HG02943 (cell line): ENCODE data around the gene STRADB.
A peak's percentile ranks its signal among the peaks of the same experiment; 100 is the strongest.
"Not testable (repeated sequence)": the region's sequence is repeated elsewhere in the genome, so short reads cannot be mapped to it uniquely, and the experiment has no call there.

Source experiments
- ATAC-seq: cut with Tn5 transposase; IDR thresholded peaks from one replicate; pipeline ENCODE4 v1.9.1; 2021; ENCODE audit warnings: mild to moderate bottlenecking, low read depth, moderate library complexity; ENCODE audit not compliant: unreplicated experiment

Gene STRADB

GRCh38 chr2:201429835-201430234, 21.7 kb upstream of the STRADB start:
- not testable (repeated sequence) for ATAC-seq

GRCh38 chr2:201430322-201430721, 21.2 kb upstream of the STRADB start:
- ATAC-seq, result not testable (repeated sequence)

GRCh38 chr2:201430839-201431238, 20.7 kb upstream of the STRADB start:
- no peak for ATAC-seq

GRCh38 chr2:201432038-201432620, 19.4 kb upstream of the STRADB start:
- no peak for ATAC-seq

- ATAC-seq, result no peak
Measured at GRCh38 chr2:201432621-201433393, 18.7 kb upstream of the STRADB start.

- no peak for ATAC-seq
Measured at GRCh38 chr2:201433394-201433995, 18.0 kb upstream of the STRADB start.

GRCh38 chr2:201436141-201436540, 15.4 kb upstream of the STRADB start:
- no peak for ATAC-seq

GRCh38 chr2:201439336-201439922, 12.1 kb upstream of the STRADB start:
- ATAC-seq, result not testable (repeated sequence)

- no peak for ATAC-seq
Measured at GRCh38 chr2:201440182-201440581, 11.4 kb upstream of the STRADB start.

GRCh38 chr2:201441409-201441808, 10.1 kb upstream of the STRADB start:
- ATAC-seq, result no peak

GRCh38 chr2:201444746-201445465, 6.6 kb upstream of the STRADB start:
- no peak for ATAC-seq

- ATAC-seq, result no peak
Measured at GRCh38 chr2:201447086-201447485, 4.5 kb upstream of the STRADB start.

GRCh38 chr2:201448061-201448460, 3.5 kb upstream of the STRADB start:
- ATAC-seq, result no peak

GRCh38 chr2:201448701-201449100, 2.8 kb upstream of the STRADB start:
- no peak for ATAC-seq

- ATAC-seq, result peak; percentile 23
Measured at GRCh38 chr2:201450954-201451291, 617 bp upstream of the STRADB start.

GRCh38 chr2:201452058-201452921, 750 bp downstream of the STRADB start:
- peak; percentile 27 for ATAC-seq

- ATAC-seq, result no peak
Measured at GRCh38 chr2:201452922-201453643, 1.5 kb downstream of the STRADB start.

GRCh38 chr2:201458381-201458780, 6.8 kb downstream of the STRADB start:
- no peak for ATAC-seq

- ATAC-seq, result no peak
Measured at GRCh38 chr2:201460532-201460931, 9.0 kb downstream of the STRADB start.
